GM12873 (cell line): ENCODE results near the gene MRPL50.

ENCODE experiments used
- CTCF ChIP-seq: IDR thresholded peaks from 2 replicates; pipeline ENCODE4 v1.5.1; 2012; ENCODE audit warnings: low read depth, mild to moderate bottlenecking, moderate library complexity, low read length, control low read depth; ENCODE audit not compliant: insufficient read depth; ENCODE audit errors: missing control alignments

MRPL50 gene

GRCh38 chr9:101365181-101365580, 33.2 kb downstream of the MRPL50 start:
- TF ChIP-seq CTCF, result no peak

- TF ChIP-seq CTCF, result no peak
These were observed 36.0 kb downstream of the MRPL50 start for GRCh38 chr9:101362450-101362849.

GRCh38 chr9:101360647-101361046, 37.8 kb downstream of the MRPL50 start:
- TF ChIP-seq CTCF, result no peak

GRCh38 chr9:101359679-101360078, 38.7 kb downstream of the MRPL50 start:
- TF ChIP-seq CTCF, result no peak

GRCh38 chr9:101356619-101357018, 41.8 kb downstream of the MRPL50 start:
- no peak for TF ChIP-seq CTCF

GRCh38 chr9:101354765-101355708, 43.4 kb downstream of the MRPL50 start:
- no peak for TF ChIP-seq CTCF

GRCh38 chr9:101354143-101354764, 44.2 kb downstream of the MRPL50 start:
- TF ChIP-seq CTCF, result no peak
